Brain microvascular endothelial cell (primary cell): ENCODE results near the gene R3HDM4.

Experiments
- DNase-seq: peaks from one replicate; pipeline ENCODE4 v3.0.0-alpha.2; 2020
- H3K27ac ChIP-seq: fragments of 250-450 bp; sonication (Bioruptor Pico); 2 replicates; pipeline ENCODE4 v1.5.1; 2020; ENCODE audit warnings: mild to moderate bottlenecking, moderate library complexity
- H3K27me3 ChIP-seq: fragments of 250-450 bp; sonication (Bioruptor Pico); replicated peaks from 2 replicates; pipeline ENCODE4 v1.5.1; 2020; ENCODE audit warnings: mild to moderate bottlenecking
- H3K36me3 ChIP-seq: fragments of 250-450 bp; sonication (Bioruptor Pico); replicated peaks from 2 replicates; pipeline ENCODE4 v1.5.1; 2020; ENCODE audit warnings: mild to moderate bottlenecking
- H3K4me3 ChIP-seq: 2 replicates; pipeline ENCODE4 v1.5.1; 2011; ENCODE audit warnings: low read depth, mild to moderate bottlenecking, control low read depth, low read length, moderate library complexity
- in situ Hi-C: cut with HindIII; loops from 2 replicates; pipeline ENCODE4 v1.10.0; 2017; ENCODE audit warnings: low sequenced_read_pairs, low pct_ligation_motif_present
- TF ChIP-seq, protein P1 (sequence below): IDR thresholded peaks from 2 replicates; pipeline ENCODE4 v1.5.1; 2011; ENCODE audit warnings: low read depth, mild to moderate bottlenecking, moderate library complexity, low read length, control low read depth, inconsistent platforms; ENCODE audit errors: missing control alignments

R3HDM4 gene

DNA sequence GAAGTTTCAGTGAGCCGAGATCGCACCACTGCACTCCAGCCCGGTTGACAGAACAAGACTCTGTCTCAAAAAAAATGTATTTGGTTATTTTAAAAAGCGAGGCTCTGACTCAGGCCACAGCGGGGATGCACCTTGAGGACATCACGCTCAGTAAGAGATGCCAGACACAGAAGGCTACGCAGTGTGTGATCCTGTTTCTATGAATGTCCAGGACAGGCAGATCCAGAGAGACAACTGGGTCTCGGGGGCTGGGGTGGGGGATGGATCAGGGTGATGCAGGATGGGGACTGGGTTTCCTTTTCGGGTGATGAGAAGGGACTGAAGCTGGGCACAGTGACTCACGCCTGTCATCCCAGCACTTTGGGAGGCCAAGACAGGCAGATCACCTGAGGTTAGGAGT is 25.4 kb downstream of the R3HDM4 start:
- no peak for DNase-seq
- no peak overlapping the region for H3K4me3 ChIP-seq
- TF ChIP-seq, protein P1, sequence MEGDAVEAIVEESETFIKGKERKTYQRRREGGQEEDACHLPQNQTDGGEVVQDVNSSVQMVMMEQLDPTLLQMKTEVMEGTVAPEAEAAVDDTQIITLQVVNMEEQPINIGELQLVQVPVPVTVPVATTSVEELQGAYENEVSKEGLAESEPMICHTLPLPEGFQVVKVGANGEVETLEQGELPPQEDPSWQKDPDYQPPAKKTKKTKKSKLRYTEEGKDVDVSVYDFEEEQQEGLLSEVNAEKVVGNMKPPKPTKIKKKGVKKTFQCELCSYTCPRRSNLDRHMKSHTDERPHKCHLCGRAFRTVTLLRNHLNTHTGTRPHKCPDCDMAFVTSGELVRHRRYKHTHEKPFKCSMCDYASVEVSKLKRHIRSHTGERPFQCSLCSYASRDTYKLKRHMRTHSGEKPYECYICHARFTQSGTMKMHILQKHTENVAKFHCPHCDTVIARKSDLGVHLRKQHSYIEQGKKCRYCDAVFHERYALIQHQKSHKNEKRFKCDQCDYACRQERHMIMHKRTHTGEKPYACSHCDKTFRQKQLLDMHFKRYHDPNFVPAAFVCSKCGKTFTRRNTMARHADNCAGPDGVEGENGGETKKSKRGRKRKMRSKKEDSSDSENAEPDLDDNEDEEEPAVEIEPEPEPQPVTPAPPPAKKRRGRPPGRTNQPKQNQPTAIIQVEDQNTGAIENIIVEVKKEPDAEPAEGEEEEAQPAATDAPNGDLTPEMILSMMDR = no peak
- H3K27ac ChIP-seq = no peak overlapping the region
- peaks cover 62% of the 10 kb centered on the region for H3K36me3 ChIP-seq
- in situ Hi-C loops = no loop called here
- no peaks in the 10 kb centered on the region for H3K27me3 ChIP-seq

DNA sequence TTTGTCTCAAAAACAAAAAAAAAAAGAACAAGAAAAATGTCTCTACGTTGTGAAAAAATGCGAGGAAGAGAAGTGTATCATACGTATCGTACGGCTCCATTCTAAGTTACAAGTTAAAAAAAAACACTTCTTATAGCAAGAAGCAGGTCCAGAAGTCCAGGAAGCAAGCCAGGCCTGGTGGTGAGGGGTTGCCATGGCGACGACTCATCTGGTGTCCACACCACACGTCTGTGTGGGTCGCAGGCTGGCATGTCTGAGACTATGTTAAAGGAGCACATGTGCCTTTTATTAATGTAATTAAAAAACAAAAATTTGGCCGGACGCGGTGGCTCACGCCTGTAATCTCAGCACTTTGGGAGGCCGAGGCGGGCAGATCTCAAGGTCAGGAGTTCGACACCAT is 25.9 kb downstream of the R3HDM4 start:
- in situ Hi-C loops = no loop called here
- Histone ChIP-seq H3K36me3 (peaks cover 66% of the 10 kb centered on the region), H3K4me3 (no peak overlapping the region), H3K27me3 (no peaks in the 10 kb centered on the region), H3K27ac (no peak overlapping the region)
- TF ChIP-seq, protein P1 = no peak
- DNase-seq = peak; percentile 22

DNA sequence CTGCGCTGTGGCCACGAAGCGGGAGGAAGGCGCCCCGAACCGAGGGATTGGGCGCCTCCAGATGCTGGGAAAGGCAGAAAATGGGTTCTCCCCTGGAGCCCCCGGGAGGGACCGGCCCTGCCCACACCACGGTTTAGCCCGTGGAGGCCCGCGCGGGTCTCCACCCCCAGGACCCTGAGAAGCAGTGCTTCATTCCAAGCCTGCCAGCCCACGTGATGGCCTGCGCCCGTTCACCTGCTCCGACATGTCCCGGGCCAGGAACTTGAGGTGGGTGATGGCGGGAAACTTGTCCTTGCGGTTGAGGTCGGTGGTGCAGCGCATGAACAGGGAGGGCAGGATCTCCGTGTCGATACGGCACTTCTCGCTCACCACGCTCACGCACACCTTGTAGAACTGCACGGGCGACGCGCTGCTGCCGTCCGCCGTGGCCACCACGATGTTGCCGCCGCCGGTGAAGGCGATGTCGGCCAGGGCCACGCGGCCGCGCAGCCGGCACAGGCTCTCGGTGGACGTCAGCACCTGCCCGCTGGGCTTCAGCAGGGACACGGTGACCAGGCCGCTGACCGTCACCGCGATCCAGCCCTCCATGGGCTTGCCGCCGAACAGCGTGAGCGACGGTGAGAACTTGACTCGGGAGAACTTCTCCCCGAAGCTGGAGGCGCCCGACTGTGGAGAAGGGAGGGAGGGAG is 27.3 kb downstream of the R3HDM4 start:
- TF ChIP-seq, protein P1 = no peak
- Histone ChIP-seq H3K36me3 (peaks cover 74% of the 10 kb centered on the region), H3K27ac (no peak overlapping the region), H3K27me3 (no peaks in the 10 kb centered on the region), H3K4me3 (no peak overlapping the region)
- no peak for DNase-seq
- in situ Hi-C loops = no loop called here

DNA sequence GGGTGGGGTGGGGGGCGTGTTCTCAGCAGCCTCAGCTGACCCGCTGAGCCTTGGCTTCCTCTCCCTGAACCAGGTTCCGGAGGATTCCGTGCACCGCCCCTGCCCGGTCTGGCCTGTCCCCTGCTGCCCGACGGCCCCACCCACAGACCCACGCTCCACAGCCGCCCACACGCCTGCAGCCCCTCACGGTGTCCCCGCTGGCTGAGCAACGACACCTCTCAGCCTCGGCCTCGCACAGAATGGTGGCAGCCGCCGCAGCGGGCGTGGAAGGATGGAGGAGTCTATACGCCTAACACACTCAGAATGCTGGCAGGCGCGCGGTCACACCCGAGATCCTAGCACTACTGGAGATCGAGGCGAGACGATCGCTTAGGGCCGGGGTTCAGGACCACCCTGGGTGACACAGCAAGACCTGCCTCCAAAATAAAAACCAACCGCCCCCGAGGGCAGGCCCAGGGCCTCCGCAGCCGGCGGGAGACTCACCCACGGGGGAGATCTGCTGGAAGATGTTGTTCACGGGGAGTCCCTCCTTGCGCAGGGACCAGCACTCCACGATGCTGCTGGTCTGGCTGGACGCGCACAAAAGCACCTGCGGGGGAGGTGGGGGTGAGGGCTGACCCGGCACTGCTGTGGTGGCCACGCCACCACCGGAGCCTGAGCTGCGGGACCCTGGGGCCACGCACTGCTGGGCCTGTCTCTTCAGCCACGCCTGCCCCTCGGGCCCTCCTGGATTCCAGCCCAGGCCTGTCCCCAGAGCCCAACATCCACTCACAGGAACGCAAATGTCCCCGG is 28.4 kb downstream of the R3HDM4 start:
- no peak for DNase-seq
- Histone ChIP-seq H3K27ac (no peak overlapping the region), H3K4me3 (no peak overlapping the region), H3K36me3 (peaks cover 67% of the 10 kb centered on the region), H3K27me3 (no peaks in the 10 kb centered on the region)
- TF ChIP-seq, protein P1 = no peak
- in situ Hi-C loops = no loop called here

DNA sequence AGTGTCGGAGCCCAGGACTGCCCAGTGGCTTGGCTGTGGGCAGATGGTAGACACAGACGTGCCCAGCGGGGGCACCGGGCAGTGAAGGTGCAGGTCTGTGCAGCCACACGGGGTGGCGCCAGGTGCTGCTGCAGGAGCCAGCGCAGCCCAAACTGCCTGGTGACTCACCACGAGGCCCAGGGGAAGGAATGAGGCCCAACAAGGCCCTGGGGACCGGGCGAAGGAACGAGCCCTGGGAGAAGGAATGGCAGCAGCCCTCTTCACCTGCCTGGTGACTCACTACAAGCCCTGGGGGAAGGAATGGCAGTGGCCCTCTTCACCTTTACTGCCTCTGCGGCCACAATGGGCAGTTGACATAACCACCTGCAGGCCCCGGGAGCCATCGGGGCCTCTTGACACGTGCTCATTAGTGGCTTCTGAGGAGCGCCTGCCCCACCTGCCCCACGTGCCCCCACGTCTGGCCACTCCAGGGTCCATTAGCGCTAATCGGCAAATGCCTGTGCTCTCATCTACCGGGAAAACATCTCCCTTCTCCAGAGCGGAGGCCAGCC is 29.3 kb downstream of the R3HDM4 start:
- H3K27ac ChIP-seq = no peak overlapping the region
- H3K4me3 ChIP-seq = no peak overlapping the region
- in situ Hi-C loops = no loop called here
- TF ChIP-seq, protein P1 = no peak
- H3K27me3 ChIP-seq = no peaks in the 10 kb centered on the region
- H3K36me3 ChIP-seq = peaks cover 61% of the 10 kb centered on the region
- DNase-seq = no peak
